Colon (tissue), 2 donors: ENCODE results near the gene C14orf93.
"Not testable (repeated sequence)": the region's sequence is repeated elsewhere in the genome, so short reads cannot be mapped to it uniquely, and the experiment has no call there.

Experiments used
- FAIRE-seq: peaks from 2 replicates; lab custom pipeline; 2012; peaks lifted over from hg19 to GRCh38; lab: Jason Lieb, UNC
- donor health status: control.
- donor health status: control.

C14orf93 gene

GRCh38 chr14:23020143-23021128 lies 10.5 kb upstream of the C14orf93 start:
- FAIRE-seq, result no peak

- FAIRE-seq, result no peak
These were observed 8.2 kb upstream of the C14orf93 start for GRCh38 chr14:23018107-23018506.

GRCh38 chr14:23017091-23017490 lies 7.1 kb upstream of the C14orf93 start:
- no peak for FAIRE-seq

- FAIRE-seq, result no peak
These were observed 5.7 kb upstream of the C14orf93 start for GRCh38 chr14:23015618-23016017.

GRCh38 chr14:23013749-23014054 lies 3.8 kb upstream of the C14orf93 start:
- FAIRE-seq, result not testable (repeated sequence)

- no peak for FAIRE-seq
These were observed 3.3 kb upstream of the C14orf93 start for GRCh38 chr14:23013054-23013748.

- FAIRE-seq, result no peak
These were observed 432 bp downstream of the C14orf93 start for GRCh38 chr14:23009483-23009938.

GRCh38 chr14:23008831-23009230 lies 1.1 kb downstream of the C14orf93 start:
- no peak for FAIRE-seq

GRCh38 chr14:23006544-23007419 lies 3.2 kb downstream of the C14orf93 start:
- FAIRE-seq, result no peak

- no peak for FAIRE-seq
These were observed 3.8 kb downstream of the C14orf93 start for GRCh38 chr14:23006188-23006534.

GRCh38 chr14:23005451-23006187 lies 4.3 kb downstream of the C14orf93 start:
- no peak for FAIRE-seq

GRCh38 chr14:23004274-23004673 lies 5.7 kb downstream of the C14orf93 start:
- FAIRE-seq, result not testable (repeated sequence)

GRCh38 chr14:23002592-23002991 lies 7.4 kb downstream of the C14orf93 start:
- no peak for FAIRE-seq

GRCh38 chr14:23000860-23001259 lies 9.1 kb downstream of the C14orf93 start:
- no peak for FAIRE-seq

GRCh38 chr14:22998329-22999012 lies 11.5 kb downstream of the C14orf93 start:
- FAIRE-seq, result no peak

- no peak for FAIRE-seq
These were observed 12.1 kb downstream of the C14orf93 start for GRCh38 chr14:22997676-22998323.

- FAIRE-seq, result no peak
These were observed 12.9 kb downstream of the C14orf93 start for GRCh38 chr14:22996768-22997654.

- FAIRE-seq, result no peak
These were observed 13.9 kb downstream of the C14orf93 start for GRCh38 chr14:22995889-22996625.
